Left ventricle myocardium inferior (tissue), 1 donor: ENCODE data around the gene ETNK2. TPM values are rescaled to one million over a fixed set of nuclear protein-coding genes. Genes with fewer than 3 reads are reported as not detected.

Experiments used
- DNase-seq: peaks from one replicate; pipeline ENCODE4 v3.0.0-alpha.2; 2020
- H3K27ac ChIP-seq: fragments of 200-600 bp; replicated peaks from 2 replicates; pipeline ENCODE4 v1.8.0; 2021
- H3K27me3 ChIP-seq: fragments of 200-600 bp; 2 replicates; pipeline ENCODE4 v1.8.0; 2021; ENCODE audit warnings: low read depth
- H3K36me3 ChIP-seq: fragments of 200-600 bp; 2 replicates; pipeline ENCODE4 v1.8.0; 2021
- H3K4me1 ChIP-seq: fragments of 200-600 bp; 2 replicates; pipeline ENCODE4 v1.8.0; 2021
- H3K4me3 ChIP-seq: fragments of 200-600 bp; 2 replicates; pipeline ENCODE4 v1.8.0; 2021; ENCODE audit warnings: mild to moderate bottlenecking, moderate library complexity
- H3K9me3 ChIP-seq: fragments of 200-600 bp; replicated peaks from 2 replicates; pipeline ENCODE4 v1.8.0; 2021
- CTCF ChIP-seq: fragments of 200-600 bp; IDR thresholded peaks from 2 replicates; pipeline ENCODE4 v1.8.0; 2021; ENCODE audit warnings: antibody characterized with exemption, mild to moderate bottlenecking, borderline replicate concordance
- intact Hi-C: fragments of 100-400 bp; cut with micrococcal nuclease; formaldehyde crosslinking; loops from one replicate; pipeline ENCODE4 v1.11.0; 2022
- total RNA-seq: library from RNA; stranded (reverse); fragmentation: NEBNext Ultra II Directional; extraction: Animal tissue kit (Norgen Biotek cat#: 25700); gene quantifications from one replicate; pipeline ENCODE4 v1.2.1, GENCODE V29; 2021
- donor health status: DM: no; HTN: yes; CAD: no; lungs with severe emphysema.

The ETNK2 gene
- total RNA-seq, 1 donor from 2014 or later, result 4.4 TPM

DNA sequence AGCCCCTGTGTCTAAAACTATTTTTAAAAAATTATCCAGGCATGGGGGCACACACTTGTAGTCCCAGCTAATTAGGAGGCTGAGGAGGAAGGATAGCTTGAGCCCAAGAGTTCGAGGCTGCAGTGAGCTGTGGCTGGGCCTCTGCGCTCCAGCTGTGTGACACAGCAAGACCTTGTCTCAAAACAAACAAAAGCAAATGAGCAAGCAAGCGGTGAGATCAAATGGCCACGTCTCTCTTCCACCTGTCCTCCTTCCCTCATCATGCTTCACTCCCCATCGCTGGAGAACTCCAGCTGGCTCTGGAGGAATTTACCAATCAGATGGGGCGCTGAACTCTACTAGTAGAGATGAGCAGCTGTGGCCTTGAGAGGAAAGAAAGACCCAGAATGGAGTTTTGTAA is 28.3 kb upstream of the ETNK2 start:
- Histone ChIP-seq H3K4me3 (no peak overlapping the region), H3K36me3 (no peaks in the 10 kb centered on the region), H3K27me3 (peaks cover 44% of the 10 kb centered on the region), H3K27ac (no peak overlapping the region), H3K9me3 (no peaks in the 10 kb centered on the region), H3K4me1 (no peaks in the 10 kb centered on the region)
- intact Hi-C loops, result no loop called here
- no peak for DNase-seq
- no peak for TF ChIP-seq CTCF

DNA sequence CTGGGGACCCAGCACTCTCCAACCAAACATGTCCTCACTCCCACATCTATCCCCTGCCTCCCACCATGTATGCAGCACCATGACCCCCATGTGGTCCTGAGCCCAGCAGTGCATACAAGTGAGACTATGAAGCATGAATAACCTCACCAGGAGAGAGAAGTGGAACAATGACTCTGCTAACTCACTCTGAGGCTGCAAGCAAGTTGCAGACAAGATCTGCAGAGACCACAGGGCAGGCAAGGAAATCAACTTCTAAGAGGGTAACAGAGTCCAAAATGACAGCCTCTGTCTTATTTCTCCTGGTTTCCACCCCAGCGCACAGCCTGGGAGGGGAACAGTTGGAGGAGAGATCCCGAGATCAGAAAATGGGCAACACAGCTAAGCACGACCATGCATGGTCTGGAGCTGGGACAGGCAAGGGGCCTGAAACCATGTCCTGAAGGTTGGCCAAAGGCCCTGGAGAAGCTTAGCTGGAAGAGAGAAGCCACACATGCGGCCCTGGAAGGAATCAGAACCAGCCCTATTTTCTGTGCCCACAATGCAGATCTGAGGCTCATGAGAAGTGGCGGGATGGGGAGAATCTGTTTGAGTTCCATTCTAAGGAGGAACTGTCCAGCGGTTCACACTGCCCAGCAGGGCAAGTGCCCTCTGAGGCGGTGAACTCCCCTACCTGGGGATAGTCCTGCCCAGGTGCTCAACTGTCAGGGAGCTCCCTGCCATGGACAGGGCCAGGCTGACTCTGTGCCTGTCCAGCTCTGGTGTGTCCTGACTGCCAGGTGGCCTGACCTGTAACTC is 26.8 kb upstream of the ETNK2 start:
- TF ChIP-seq CTCF, result no peak

GRCh38 chr1:204177133-204177532 is 25.3 kb upstream of the ETNK2 start:
- H3K4me3 ChIP-seq, result no peak overlapping the region
- H3K4me1 ChIP-seq, result no peaks in the 10 kb centered on the region
- H3K27me3 ChIP-seq, result peaks cover 59% of the 10 kb centered on the region
- no peak for TF ChIP-seq CTCF
- H3K9me3 ChIP-seq, result no peaks in the 10 kb centered on the region
- intact Hi-C loops, result no loop called here
- no peaks in the 10 kb centered on the region for H3K36me3 ChIP-seq
- no peak for DNase-seq
- no peak overlapping the region for H3K27ac ChIP-seq

More for the DNA sequence above, 26.8 kb upstream of the ETNK2 start:
- DNase-seq, result no peak
- intact Hi-C loops, result no loop called here
- peaks cover 58% of the 10 kb centered on the region for H3K27me3 ChIP-seq
- H3K4me3 ChIP-seq, result no peak overlapping the region
- H3K9me3 ChIP-seq, result no peaks in the 10 kb centered on the region
- H3K36me3 ChIP-seq, result no peaks in the 10 kb centered on the region
- H3K4me1 ChIP-seq, result no peaks in the 10 kb centered on the region
- no peak overlapping the region for H3K27ac ChIP-seq

- Histone ChIP-seq H3K27ac (no peak overlapping the region), H3K36me3 (no peaks in the 10 kb centered on the region), H3K9me3 (no peaks in the 10 kb centered on the region), H3K4me3 (no peak overlapping the region), H3K4me1 (no peaks in the 10 kb centered on the region), H3K27me3 (peaks cover 59% of the 10 kb centered on the region)
- no peak for TF ChIP-seq CTCF
- no peak for DNase-seq
- intact Hi-C loops, result no loop called here
Observed at GRCh38 chr1:204176049-204176448, 24.2 kb upstream of the ETNK2 start.

- no peaks in the 10 kb centered on the region for H3K36me3 ChIP-seq
- peaks cover 59% of the 10 kb centered on the region for H3K27me3 ChIP-seq
Observed at GRCh38 chr1:204174958-204175357, 23.1 kb upstream of the ETNK2 start.

More at GRCh38 chr1:204174958-204175357, 23.1 kb upstream of the ETNK2 start:
- Histone ChIP-seq H3K4me3 (no peak overlapping the region), H3K4me1 (no peaks in the 10 kb centered on the region), H3K27ac (no peak overlapping the region), H3K9me3 (peaks cover 10% of the 10 kb centered on the region)
- no peak for TF ChIP-seq CTCF
- intact Hi-C loops, result no loop called here
- DNase-seq, result no peak
